BJ (cell line): ENCODE results near the gene FBXO47. TPM values are rescaled to one million over a fixed set of nuclear protein-coding genes. Genes with fewer than 3 reads are reported as not detected.

ENCODE experiments used
- CTCF ChIA-PET: fragments of 350-600 bp; formaldehyde crosslinking; extraction: SDS; loops from one replicate; lab custom pipeline; 2021; ENCODE audit warnings: antibody characterized with exemption, inconsistent platforms; lab: Yijun Ruan, JAX
- POLR2A ChIA-PET: fragments of 300-600 bp; sonication (Branson Sonifier 250); formaldehyde crosslinking; extraction: SDS; loops from one replicate; lab custom pipeline; 2021; ENCODE audit warnings: antibody characterized with exemption; lab: Charles Lee
- DNase-seq: peaks from one replicate; pipeline ENCODE4 v3.0.0-alpha.2; 2011; ENCODE audit warnings: low read depth
- H3K27me3 ChIP-seq: 2 replicates; pipeline ENCODE4 v1.6.0; 2011; ENCODE audit warnings: low read length; ENCODE audit not compliant: control insufficient read depth, insufficient read depth
- H3K36me3 ChIP-seq: 2 replicates; pipeline ENCODE4 v1.5.1; 2011; ENCODE audit warnings: low read length; ENCODE audit not compliant: control insufficient read depth, insufficient read depth
- H3K4me3 ChIP-seq: 2 replicates; pipeline ENCODE4 v1.5.1; 2011; ENCODE audit warnings: low read depth, mild to moderate bottlenecking, control low read depth, low read length
- CTCF ChIP-seq: IDR thresholded peaks from 2 replicates; pipeline ENCODE4 v1.5.1; 2011; ENCODE audit warnings: low read depth, mild to moderate bottlenecking, control low read depth, inconsistent platforms, low read length, moderate library complexity; ENCODE audit not compliant: insufficient read depth
- polyA plus RNA-seq: library from polyadenylated mRNA; depleted of rRNA; stranded (reverse); fragments of >200 nt; gene quantifications from 2 replicates; pipeline ENCODE4 v1.2.3, GENCODE V29; 2011

The FBXO47 gene
- polyA plus RNA-seq, 1 experiment, result not detected

GRCh38 chr17:39014044-39014794 lies 47.0 kb upstream of the FBXO47 start:
- Histone ChIP-seq H3K4me3 (no peak overlapping the region), H3K27me3 (no peaks in the 10 kb centered on the region; the same call in 1 of the 2 replicates), H3K36me3 (no peaks in the 10 kb centered on the region)
- TF ChIP-seq CTCF, result no peak
- ChIA-PET POLR2A (interaction anchor here (0.7 kb wide), 2 partner anchors 13 to 70 kb away, joined by 3 read pairs; no protein-coding TSS in a partner anchor), CTCF (interaction anchor here (2.1 kb wide), 1 partner anchor 150 kb away, joined by 4 read pairs; no protein-coding TSS in a partner anchor)
- no peak for DNase-seq

- no peaks in the 10 kb centered on the region for H3K36me3 ChIP-seq
- ChIA-PET POLR2A (no interaction called here), CTCF (no interaction called here)
- no peaks in the 10 kb centered on the region; the same call in none of the 2 replicates for H3K27me3 ChIP-seq
- no peak for TF ChIP-seq CTCF
- no peak overlapping the region for H3K4me3 ChIP-seq
- DNase-seq, result no peak
These were observed 45.5 kb upstream of the FBXO47 start for GRCh38 chr17:39012725-39013124.

GRCh38 chr17:39011907-39012468 lies 44.8 kb upstream of the FBXO47 start:
- CTCF ChIA-PET, result no interaction called here
- Histone ChIP-seq H3K4me3 (no peak overlapping the region), H3K27me3 (no peaks in the 10 kb centered on the region; the same call in none of the 2 replicates), H3K36me3 (no peaks in the 10 kb centered on the region)
- no peak for DNase-seq
- POLR2A ChIA-PET, result no interaction called here
- TF ChIP-seq CTCF, result 0 out of 2 replicates have a peak, but pooled peaks have one; percentile 4

GRCh38 chr17:39009581-39010001 lies 42.4 kb upstream of the FBXO47 start:
- DNase-seq, result no peak
- TF ChIP-seq CTCF, result no peak
- POLR2A ChIA-PET, result interaction anchor here (0.6 kb wide), 1 partner anchor 139 kb away, joined by 4 read pairs; the partner anchor contains the start of gene LASP1
- Histone ChIP-seq H3K27me3 (no peaks in the 10 kb centered on the region; the same call in none of the 2 replicates), H3K4me3 (no peak overlapping the region), H3K36me3 (no peaks in the 10 kb centered on the region)
- CTCF ChIA-PET, result interaction anchor here (0.7 kb wide), 1 partner anchor 27 kb away, joined by 3 read pairs; no protein-coding TSS in a partner anchor

- no peak overlapping the region for H3K4me3 ChIP-seq
- DNase-seq, result no peak
- ChIA-PET CTCF (no interaction called here), POLR2A (no interaction called here)
- no peaks in the 10 kb centered on the region for H3K36me3 ChIP-seq
- no peak for TF ChIP-seq CTCF
- no peaks in the 10 kb centered on the region; the same call in none of the 2 replicates for H3K27me3 ChIP-seq
These were observed 41.4 kb upstream of the FBXO47 start for GRCh38 chr17:39008633-39009032.
